MM.1S (cell line): ENCODE results near the gene ATG4D.

Source experiments
- CTCF ChIP-seq: fragments of 300-600 bp; sonication (generic); IDR thresholded peaks from 2 replicates; pipeline ENCODE4 v1.5.1; 2016; ENCODE audit warnings: antibody characterized with exemption, low read length, mixed read lengths
- EZH2phosphoT487 ChIP-seq: fragments of 300-600 bp; sonication (generic); IDR thresholded peaks from 2 replicates; pipeline ENCODE4 v1.6.1; 2018; ENCODE audit warnings: antibody characterized with exemption, low read length

GRCh38 chr19:10518444-10519361, 25.0 kb upstream of the ATG4D start:
- no peak for TF ChIP-seq CTCF
- no peak for TF ChIP-seq EZH2phosphoT487
